Spleen (tissue), 11 donors: ENCODE measurements around the gene NEDD9. TPM values are rescaled to one million over a fixed set of nuclear protein-coding genes. Genes with fewer than 3 reads are reported as not detected.

ENCODE experiments used
- DNase-seq: peaks from one replicate; pipeline ENCODE4 v3.0.0-alpha.2; 2020
- H3K27ac ChIP-seq, 8 donors: fragments of 200-600 bp; sonication (generic) in 7 of 8; 1 replicate in 4 of 8; 2 replicates in 4 of 8; pipeline versions ENCODE4 v1.5.0 to v1.8.0; 2016 to 2021; ENCODE audit warnings: inconsistent platforms in 4 of 8, mild to moderate bottlenecking in 4 of 8, moderate library complexity in 1 of 8
- H3K27me3 ChIP-seq, 7 donors: fragments of 200-600 bp; sonication (generic) in 6 of 7; replicated peaks in 1 of 7; 1 replicate in 4 of 7; 2 replicates in 3 of 7; pipeline versions ENCODE4 v1.5.0 to v1.8.0; 2016 to 2021; ENCODE audit warnings: inconsistent platforms in 3 of 7, mild to moderate bottlenecking in 1 of 7
- H3K36me3 ChIP-seq, 6 donors: fragments of 200-600 bp; sonication (generic) in 5 of 6; 1 replicate in 4 of 6; 2 replicates in 2 of 6; pipeline versions ENCODE4 v1.5.0 to v1.8.0; 2016 to 2021; ENCODE audit warnings: inconsistent platforms in 2 of 6
- H3K4me1 ChIP-seq, 6 donors: fragments of 200-600 bp; sonication (generic) in 5 of 6; 1 replicate in 3 of 6; 2 replicates in 3 of 6; pipeline versions ENCODE4 v1.5.0 to v1.8.0; 2016 to 2021; ENCODE audit warnings: inconsistent platforms in 3 of 6
- H3K4me3 ChIP-seq, 8 donors: fragments of 200-600 bp; sonication (generic) in 7 of 8; 1 replicate in 4 of 8; 2 replicates in 4 of 8; pipeline versions ENCODE4 v1.5.0 to v1.8.0; 2016 to 2021; ENCODE audit warnings: inconsistent platforms in 4 of 8, mild to moderate bottlenecking in 4 of 8, moderate library complexity in 2 of 8
- H3K9me3 ChIP-seq, 8 donors: fragments of 200-600 bp; sonication (generic) in 7 of 8; 1 replicate in 4 of 8; 2 replicates in 4 of 8; pipeline versions ENCODE4 v1.5.0 to v1.8.0; 2016 to 2021; ENCODE audit warnings: inconsistent platforms in 4 of 8
- CTCF ChIP-seq, 11 experiments: fragments of 200-600 bp in 7 of 11; fragments of 450-650 bp in 4 of 11; sonication (generic) in 4 of 11; IDR thresholded peaks in 8 of 11; conservative IDR thresholded peaks in 3 of 11; 1 replicate in 7 of 11; 2 replicates in 4 of 11; pipeline versions ENCODE4 v1.4.0 to v1.8.0; 2016 to 2021; ENCODE audit warnings: antibody characterized with exemption in 11 of 11, inconsistent platforms in 4 of 11, mild to moderate bottlenecking in 1 of 11
- POLR2A ChIP-seq, 3 donors: fragments of 450-650 bp; IDR thresholded peaks; one replicate each; pipeline ENCODE4 v1.5.1; 2017; ENCODE audit warnings: antibody characterized with exemption in 3 of 3, mild to moderate bottlenecking in 1 of 3
- POLR2AphosphoS5 ChIP-seq, 3 donors: sonication (generic); formaldehyde crosslinking; IDR thresholded peaks; one replicate each; pipeline ENCODE4 v1.5.1; 2017; ENCODE audit warnings: antibody characterized with exemption in 3 of 3
- WGBS, 5 donors: extraction: QIAGEN DNeasy Blood & Tissue Kit in 3 of 5; methylation state at CpG; one replicate each; pipeline versions ENCODE4 v1.1.5 to v1.1.7; 2013 to 2018; 5-methylcytosine and 5-hydroxymethylcytosine counted together
- intact Hi-C: fragments of 100-400 bp; cut with DNase I; formaldehyde crosslinking; loops from one replicate; pipeline ENCODE4 v1.15.0; 2023; ENCODE audit warnings: low total_unique reads
- polyA plus RNA-seq, 3 donors: library from polyadenylated mRNA; stranded (reverse); fragments of 200-250 nt; gene quantifications; one replicate each; pipeline ENCODE4 v1.2.1, GENCODE V29; 2013
- total RNA-seq, 7 donors: library from RNA; depleted of rRNA in 3 of 7; stranded (reverse); fragments of >200 nt in 3 of 7; fragmentation: NEBNext Ultra II Directional in 4 of 7; extraction: Animal tissue kit (Norgen Biotek cat#: 25700) in 4 of 7; gene quantifications; one replicate each; pipeline versions ENCODE4 v1.1.0 to v1.2.1, GENCODE V29; 2016 to 2021
- donor health status: healthy with polysubstance abuse.
- donor health status: DM: no; HTN: no; CAD: no; lungs with moderate emphysema.
- donor health status: DM: no; HTN: no; CAD: no.
- donor health status: Bipolar disorder and iron deficiency.
- donor health status: healthy.
- donor health status: DM: no; HTN: no; CAD: no.
- donor health status: DM: yes; HTN: yes; CAD: no.

NEDD9 gene
- total and polyA plus RNA-seq, 10 donors: 16.1 to 208 (median 115) TPM

- Histone ChIP-seq H3K27me3 (no peaks in the 10 kb centered on the region), H3K27ac (no peak overlapping the region), H3K36me3 (no peaks in the 10 kb centered on the region), H3K4me1 (no peaks in the 10 kb centered on the region), H3K4me3 (peak overlapping the region in 1 of 8 donors; percentile 55), H3K9me3 (peaks cover 0 to 6% (median 0%) of the 10 kb centered on the region in 8 donors)
- DNase-seq: no peak
- intact Hi-C loops: no loop called here
- TF ChIP-seq CTCF (IDR thresholded peaks at IDR 0.05 in 8 of 11, conservative IDR thresholded peaks at IDR 0.05 in 3 of 11): no peak
- TF ChIP-seq POLR2AphosphoS5 (IDR thresholded peaks at IDR 0.05): no peak
- no peak for TF ChIP-seq POLR2A (IDR thresholded peaks at IDR 0.05)
- WGBS, 5 donors: 93 to 99% (median 97%) methylated on average over 6 of the region's 6 CpGs
These were observed 79.0 kb downstream of the NEDD9 start for GRCh38 chr6:11153447-11153846.

DNA sequence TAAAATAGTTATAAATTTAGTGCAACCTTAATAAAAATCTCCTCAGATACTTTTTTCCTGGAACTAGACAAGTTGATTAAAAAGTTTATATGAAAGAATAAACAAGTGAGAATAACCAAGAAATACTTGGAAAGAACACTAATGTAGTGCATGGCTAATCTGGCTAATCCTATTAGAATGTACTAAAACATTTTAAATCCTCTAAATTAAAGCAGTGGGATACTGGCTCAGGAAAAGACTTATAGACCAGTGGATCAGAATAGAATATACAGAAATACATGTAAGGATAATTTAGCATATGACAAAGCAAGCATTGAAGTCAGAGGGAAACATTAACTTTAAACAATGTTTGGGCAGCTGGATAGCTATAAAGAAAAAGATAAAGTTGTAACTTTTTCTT is 79.9 kb downstream of the NEDD9 start:
- TF ChIP-seq POLR2A (IDR thresholded peaks at IDR 0.05): no peak
- no peak for TF ChIP-seq CTCF (IDR thresholded peaks at IDR 0.05 in 8 of 11, conservative IDR thresholded peaks at IDR 0.05 in 3 of 11)
- no peak for TF ChIP-seq POLR2AphosphoS5 (IDR thresholded peaks at IDR 0.05)
- no peak for DNase-seq
- Histone ChIP-seq H3K36me3 (no peaks in the 10 kb centered on the region), H3K4me3 (no peak overlapping the region), H3K9me3 (peaks cover 0 to 4% (median 0%) of the 10 kb centered on the region in 8 donors), H3K4me1 (no peaks in the 10 kb centered on the region), H3K27me3 (no peaks in the 10 kb centered on the region), H3K27ac (no peak overlapping the region)
- intact Hi-C loops: no loop called here

DNA sequence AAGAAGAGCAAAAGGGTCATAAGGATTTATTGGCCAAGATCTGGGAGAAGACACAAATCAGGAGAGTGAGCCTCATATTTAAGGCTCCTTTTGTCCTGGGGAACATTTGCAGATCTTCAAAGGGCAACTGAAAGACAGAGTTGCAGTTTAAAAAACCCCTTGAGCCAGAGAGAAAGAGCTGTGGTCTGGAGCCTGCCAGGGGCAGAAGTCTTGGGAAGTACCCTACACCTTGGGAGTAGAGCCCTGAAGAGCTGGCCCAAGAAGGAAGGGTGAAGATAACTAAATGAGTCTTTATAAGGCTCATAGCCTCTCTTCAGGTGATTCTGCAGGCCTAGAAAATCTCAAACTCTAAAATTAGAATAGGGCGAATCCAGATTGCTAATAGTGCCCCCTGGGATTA is 81.0 kb downstream of the NEDD9 start:
- Histone ChIP-seq H3K9me3 (no peaks in the 10 kb centered on the region), H3K36me3 (no peaks in the 10 kb centered on the region), H3K27ac (no peak overlapping the region), H3K27me3 (no peaks in the 10 kb centered on the region), H3K4me3 (no peak overlapping the region), H3K4me1 (no peaks in the 10 kb centered on the region)
- intact Hi-C loops: no loop called here
- 94 to 100% (median 97%) methylated on average over 1 of the region's 1 CpG for WGBS, 5 donors
- TF ChIP-seq POLR2AphosphoS5 (IDR thresholded peaks at IDR 0.05): no peak
- TF ChIP-seq POLR2A (IDR thresholded peaks at IDR 0.05): no peak
- no peak for TF ChIP-seq CTCF (IDR thresholded peaks at IDR 0.05 in 8 of 11, conservative IDR thresholded peaks at IDR 0.05 in 3 of 11)
- no peak for DNase-seq

- H3K27me3 ChIP-seq: no peaks in the 10 kb centered on the region
- peaks cover 0 to 2% (median under 1%) of the 10 kb centered on the region in 6 donors for H3K4me1 ChIP-seq
- intact Hi-C loops: loop anchor here (10.0 kb wide), 1 partner anchor 425 kb away; no protein-coding TSS in a partner anchor
- H3K9me3 ChIP-seq: no peaks in the 10 kb centered on the region
- DNase-seq: no peak
- no peak overlapping the region for H3K27ac ChIP-seq
- H3K36me3 ChIP-seq: no peaks in the 10 kb centered on the region
- TF ChIP-seq CTCF (IDR thresholded peaks at IDR 0.05 in 8 of 11, conservative IDR thresholded peaks at IDR 0.05 in 3 of 11): no peak
- TF ChIP-seq POLR2A (IDR thresholded peaks at IDR 0.05): no peak
- TF ChIP-seq POLR2AphosphoS5 (IDR thresholded peaks at IDR 0.05): no peak
- WGBS, 5 donors: 95 to 100% (median 97%) methylated on average over 3 of the region's 3 CpGs
- H3K4me3 ChIP-seq: no peak overlapping the region
These were observed 82.9 kb downstream of the NEDD9 start for GRCh38 chr6:11149551-11149950.
